GM12878 (cell line): ENCODE measurements around the gene PCSK1. TPM values are rescaled to one million over a fixed set of nuclear protein-coding genes. Genes with fewer than 3 reads are reported as not detected.

ENCODE experiments used
- ATAC-seq: fragments of 200-7000 bp; cut with Tn5 transposase; 3 replicates; pipeline ENCODE4 v1.9.1; 2020; ENCODE audit warnings: mild to moderate bottlenecking, moderate library complexity
- BruUV-seq: library from RNA; stranded (reverse); fragments of 400-500 nt; replicated peaks from 2 replicates; lab custom pipeline; 2021; lab: Mats Ljungman, UMichigan
- CTCF ChIA-PET: fragments of 300-600 bp; sonication (Branson Sonifier 250); formaldehyde crosslinking; extraction: SDS; loops from one replicate; lab custom pipeline; 2021; ENCODE audit warnings: inconsistent platforms; lab: Yijun Ruan, JAX
- POLR2A ChIA-PET: fragments of 350-600 bp; formaldehyde crosslinking; extraction: SDS; loops from one replicate; lab custom pipeline; 2021; ENCODE audit warnings: inconsistent platforms; lab: Charles Lee
- RAD21 ChIA-PET: fragments of 300-600 bp; sonication (Branson Sonifier 250); formaldehyde crosslinking; loops from one replicate; lab custom pipeline; 2023; ENCODE audit warnings: antibody characterized with exemption; ENCODE audit not compliant: unreplicated experiment; lab: Charles Lee
- SMC1A ChIA-PET: fragments of 300-600 bp; sonication (Branson Sonifier 250); formaldehyde crosslinking; loops from one replicate; lab custom pipeline; 2023; ENCODE audit not compliant: unreplicated experiment, uncharacterized antibody; lab: Charles Lee
- DNase-seq: peaks from one replicate; pipeline ENCODE4 v3.0.0-alpha.2; 2011; ENCODE audit warnings: low read depth, low spot score
- FAIRE-seq: peaks from 3 replicates; lab custom pipeline; 2011; peaks lifted over from hg19 to GRCh38; lab: Jason Lieb, UNC
- H2AFZ ChIP-seq: 2 replicates; pipeline ENCODE4 v1.6.0; 2011; ENCODE audit warnings: low read depth, low read length, control low read depth; ENCODE audit not compliant: control insufficient read depth
- H3K27ac ChIP-seq: 2 replicates; pipeline ENCODE4 v1.5.1; 2011; ENCODE audit warnings: control low read depth; ENCODE audit not compliant: control insufficient read depth, insufficient read depth
- H3K27me3 ChIP-seq, 2 experiments: replicated peaks in 1 of 2; 2 replicates each; pipeline versions ENCODE4 v1.6.0 to v1.6.1; 2011; ENCODE audit warnings: low read length in 1 of 2; ENCODE audit not compliant: control insufficient read depth in 2 of 2, insufficient read depth in 2 of 2
- H3K36me3 ChIP-seq, 2 experiments: 2 replicates each; pipeline ENCODE4 v1.5.1; 2011; ENCODE audit warnings: low read length in 1 of 2; ENCODE audit not compliant: control insufficient read depth in 2 of 2, insufficient read depth in 2 of 2
- H3K4me1 ChIP-seq: 2 replicates; pipeline ENCODE4 v1.6.1; 2011; ENCODE audit warnings: mild to moderate bottlenecking, low read length, moderate library complexity, mixed read lengths; ENCODE audit not compliant: control insufficient read depth, insufficient read depth
- H3K4me2 ChIP-seq: 2 replicates; pipeline ENCODE4 v1.6.0; 2011; ENCODE audit warnings: control low read depth; ENCODE audit not compliant: control insufficient read depth, insufficient read depth
- H3K4me3 ChIP-seq: fragments of 200-600 bp; sonication (generic); 2 replicates; pipeline ENCODE4 v1.5.1; 2016
- H3K79me2 ChIP-seq: 2 replicates; pipeline ENCODE4 v1.6.0; 2011; ENCODE audit warnings: low read length; ENCODE audit not compliant: control insufficient read depth, insufficient read depth
- H3K9ac ChIP-seq: 2 replicates; pipeline ENCODE4 v1.8.0; 2011; ENCODE audit warnings: low read length, control low read depth, mixed read lengths; ENCODE audit not compliant: control insufficient read depth, insufficient read depth
- H3K9me3 ChIP-seq: replicated peaks from 3 replicates; pipeline ENCODE4 v1.5.1; 2011; ENCODE audit warnings: mild to moderate bottlenecking, low read length; ENCODE audit not compliant: control insufficient read depth, insufficient read depth
- H4K20me1 ChIP-seq: 2 replicates; pipeline ENCODE4 v1.6.0; 2011; ENCODE audit not compliant: control insufficient read depth, insufficient read depth
- BRCA1 ChIP-seq: IDR thresholded peaks from 2 replicates; pipeline ENCODE4 v1.6.1; 2011; ENCODE audit warnings: low read depth, low read length, improper control_type of control experiment
- CEBPB ChIP-seq, 2 experiments: fragments of 150-350 bp in 1 of 2; IDR thresholded peaks; 2 replicates each; pipeline ENCODE4 v1.6.1; 2012 to 2014; ENCODE audit warnings: low read depth in 2 of 2, low read length in 2 of 2, borderline replicate concordance in 1 of 2, inconsistent platforms in 1 of 2
- CHD2 ChIP-seq: IDR thresholded peaks from 2 replicates; pipeline ENCODE4 v1.6.1; 2011; ENCODE audit warnings: low read depth, low read length, improper control_type of control experiment, borderline replicate concordance
- CHD4 ChIP-seq: fragments of 200-600 bp; sonication (generic); IDR thresholded peaks from 2 replicates; pipeline ENCODE4 v1.6.1; 2016; ENCODE audit warnings: mild to moderate bottlenecking
- ETV6 ChIP-seq, 2 experiments: fragments of 450-650 bp in 1 of 2; IDR thresholded peaks in 1 of 2; conservative IDR thresholded peaks in 1 of 2; 2 replicates each; pipeline ENCODE4 v1.6.1; 2014; ENCODE audit warnings: antibody characterized with exemption in 1 of 2, borderline replicate concordance in 1 of 2, low read depth in 1 of 2, mild to moderate bottlenecking in 1 of 2, moderate library complexity in 1 of 2
- HDAC2 ChIP-seq: fragments of 200-600 bp; sonication (generic); IDR thresholded peaks from 2 replicates; pipeline ENCODE4 v1.6.1; 2017
- MEF2A ChIP-seq: IDR thresholded peaks from 2 replicates; pipeline ENCODE4 v1.6.1; 2011; ENCODE audit warnings: low read depth, mild to moderate bottlenecking, low read length, moderate library complexity; ENCODE audit not compliant: insufficient read depth
- NR2F1 ChIP-seq: fragments of 450-650 bp; conservative IDR thresholded peaks from 2 replicates; pipeline ENCODE4 v1.6.1; 2017; ENCODE audit warnings: mild to moderate bottlenecking
- SP1 ChIP-seq: IDR thresholded peaks from one replicate; pipeline ENCODE4 v1.6.1; 2011; ENCODE audit warnings: low read depth, low read length
- YBX1 ChIP-seq: fragments of 450-650 bp; IDR thresholded peaks from 2 replicates; pipeline ENCODE4 v1.6.1; 2016; ENCODE audit warnings: antibody characterized with exemption
- YY1 ChIP-seq: IDR thresholded peaks from 2 replicates; pipeline ENCODE4 v1.6.1; 2011; ENCODE audit warnings: low read depth, mild to moderate bottlenecking, low read length
- WGBS: methylation state at CpG from one replicate; pipeline ENCODE4 v1.1.6; 2016; ENCODE audit warnings: low lambda C conversion rate; ENCODE audit not compliant: insufficient replicate concordance, insufficient coverage; ENCODE audit errors: missing lambda C conversion rate; 5-methylcytosine and 5-hydroxymethylcytosine counted together
- in situ Hi-C: fragments of 300-500 bp; cut with MboI; formaldehyde crosslinking; loops from 9 replicates; pipeline ENCODE4 v1.14.3; 2018; ENCODE audit warnings: mixed read lengths
- intact Hi-C: fragments of 100-400 bp; cut with micrococcal nuclease; formaldehyde crosslinking; loops from one replicate; pipeline ENCODE4 v1.14.2; 2022; ENCODE audit not compliant: unreplicated experiment
- polyA plus RNA-seq, 11 experiments: library from polyadenylated mRNA; depleted of rRNA in 4 of 11; unstranded in 6 of 11; stranded (reverse) in 5 of 11; fragments of >200 nt; fragmentation: Nextera tagmentation in 4 of 11; fragmentation: Illumina TruSeq in 1 of 11; extraction: Ambion mirVana in 4 of 11; extraction: Trizol in 1 of 11; gene quantifications; 1 replicate in 1 of 11; 2 replicates in 10 of 11; pipeline versions ENCODE4 v1.2.1 to v1.2.3, GENCODE V29; 2011 to 2016; ENCODE audit warnings: inconsistent platforms in 2 of 11, missing spikeins in 2 of 11, low read depth in 1 of 11
- total RNA-seq, 4 experiments: library from RNA; depleted of rRNA in 3 of 4; stranded (reverse); fragments of >200 nt in 3 of 4; fragmentation: Illumina TruSeq in 1 of 4; extraction: Trizol in 1 of 4; gene quantifications; 2 replicates each; pipeline versions ENCODE4 v1.2.1 to v1.2.3, GENCODE V29; 2013 to 2021
- TF ChIP-seq, protein P1 (sequence below): fragments of 450-650 bp; IDR thresholded peaks from 2 replicates; pipeline ENCODE4 v1.6.1; 2016; ENCODE audit warnings: mild to moderate bottlenecking
- TF ChIP-seq, protein P2 (sequence below): fragments of 450-650 bp; IDR thresholded peaks from 2 replicates; pipeline ENCODE4 v1.6.1; 2017; ENCODE audit warnings: mild to moderate bottlenecking, moderate library complexity
- TF ChIP-seq, protein P3 (sequence below): fragments of 450-650 bp; IDR thresholded peaks from 2 replicates; pipeline ENCODE4 v1.6.1; 2018; ENCODE audit warnings: mild to moderate bottlenecking, low read depth, moderate library complexity; ENCODE audit not compliant: partially characterized antibody
- TF ChIP-seq, protein P4 (sequence below): fragments of 150-350 bp; IDR thresholded peaks from 2 replicates; pipeline ENCODE4 v1.6.1; 2014; ENCODE audit warnings: mild to moderate bottlenecking, low read depth, low read length

Gene PCSK1
- total and polyA plus RNA-seq, 10 of the 15 experiments (the other 5 are each of a cell fraction or from before 2014, with no cell fraction given): 0.03 to 0.24 (median 0.07) TPM; not detected in 4

DNA sequence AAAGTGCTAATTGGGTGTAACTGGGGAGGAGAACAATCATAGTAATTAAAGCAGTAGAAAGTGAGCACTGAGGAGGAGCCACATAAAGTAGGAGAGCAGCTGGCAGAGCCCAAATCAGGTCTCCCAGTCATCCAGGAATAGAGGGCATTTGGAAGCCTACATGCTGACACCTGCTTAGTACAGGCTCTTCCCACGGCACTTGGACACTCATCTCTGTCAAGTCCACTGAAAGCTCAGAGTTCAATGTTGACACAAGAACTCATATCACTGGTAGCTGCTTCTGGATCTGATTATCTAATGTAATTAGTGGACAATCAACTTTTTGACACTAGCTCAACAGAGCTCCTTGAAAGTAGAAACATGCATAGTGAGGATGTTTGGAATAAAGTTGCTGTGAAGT is 45.9 kb upstream of the PCSK1 start:
- Histone ChIP-seq H3K4me3 (no peak overlapping the region), H3K27me3 (no peaks in the 10 kb centered on the region), H3K9me3 (no peaks in the 10 kb centered on the region), H3K79me2 (no peaks in the 10 kb centered on the region), H2AFZ (no peak overlapping the region), H3K27ac (no peak overlapping the region), H3K9ac (no peak overlapping the region), H3K4me2 (no peak overlapping the region), H3K4me1 (no peaks in the 10 kb centered on the region), H3K36me3 (no peaks in the 10 kb centered on the region), H4K20me1 (no peaks in the 10 kb centered on the region)
- ChIA-PET POLR2A (no interaction called here), CTCF (interaction anchor here (0.6 kb wide), 1 partner anchor 1029 kb away, joined by 3 read pairs; no protein-coding TSS in a partner anchor), RAD21 (no interaction called here), SMC1A (no interaction called here)
- FAIRE-seq: no peak
- DNase-seq: no peak
- intact Hi-C loops (no loop called here), in situ Hi-C loops (no loop called here)
- no TSS peak for BruUV-seq
- 23% methylated on average over 1 of the region's 1 CpG for WGBS
- no peak for ATAC-seq
- no peak for TF ChIP-seq CHD2
- TF ChIP-seq, protein P1, sequence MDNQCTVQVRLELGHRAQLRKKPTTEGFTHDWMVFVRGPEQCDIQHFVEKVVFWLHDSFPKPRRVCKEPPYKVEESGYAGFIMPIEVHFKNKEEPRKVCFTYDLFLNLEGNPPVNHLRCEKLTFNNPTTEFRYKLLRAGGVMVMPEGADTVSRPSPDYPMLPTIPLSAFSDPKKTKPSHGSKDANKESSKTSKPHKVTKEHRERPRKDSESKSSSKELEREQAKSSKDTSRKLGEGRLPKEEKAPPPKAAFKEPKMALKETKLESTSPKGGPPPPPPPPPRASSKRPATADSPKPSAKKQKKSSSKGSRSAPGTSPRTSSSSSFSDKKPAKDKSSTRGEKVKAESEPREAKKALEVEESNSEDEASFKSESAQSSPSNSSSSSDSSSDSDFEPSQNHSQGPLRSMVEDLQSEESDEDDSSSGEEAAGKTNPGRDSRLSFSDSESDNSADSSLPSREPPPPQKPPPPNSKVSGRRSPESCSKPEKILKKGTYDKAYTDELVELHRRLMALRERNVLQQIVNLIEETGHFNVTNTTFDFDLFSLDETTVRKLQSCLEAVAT: no peak
- no peak for TF ChIP-seq BRCA1
- TF ChIP-seq NR2F1: no peak
- no peak for TF ChIP-seq CEBPB (IDR thresholded peaks at IDR 0.05; ENCODE audit: borderline replicate concordance in 1 of 2, low read depth in 2 of 2, low read length in 2 of 2)
- TF ChIP-seq, protein P2, sequence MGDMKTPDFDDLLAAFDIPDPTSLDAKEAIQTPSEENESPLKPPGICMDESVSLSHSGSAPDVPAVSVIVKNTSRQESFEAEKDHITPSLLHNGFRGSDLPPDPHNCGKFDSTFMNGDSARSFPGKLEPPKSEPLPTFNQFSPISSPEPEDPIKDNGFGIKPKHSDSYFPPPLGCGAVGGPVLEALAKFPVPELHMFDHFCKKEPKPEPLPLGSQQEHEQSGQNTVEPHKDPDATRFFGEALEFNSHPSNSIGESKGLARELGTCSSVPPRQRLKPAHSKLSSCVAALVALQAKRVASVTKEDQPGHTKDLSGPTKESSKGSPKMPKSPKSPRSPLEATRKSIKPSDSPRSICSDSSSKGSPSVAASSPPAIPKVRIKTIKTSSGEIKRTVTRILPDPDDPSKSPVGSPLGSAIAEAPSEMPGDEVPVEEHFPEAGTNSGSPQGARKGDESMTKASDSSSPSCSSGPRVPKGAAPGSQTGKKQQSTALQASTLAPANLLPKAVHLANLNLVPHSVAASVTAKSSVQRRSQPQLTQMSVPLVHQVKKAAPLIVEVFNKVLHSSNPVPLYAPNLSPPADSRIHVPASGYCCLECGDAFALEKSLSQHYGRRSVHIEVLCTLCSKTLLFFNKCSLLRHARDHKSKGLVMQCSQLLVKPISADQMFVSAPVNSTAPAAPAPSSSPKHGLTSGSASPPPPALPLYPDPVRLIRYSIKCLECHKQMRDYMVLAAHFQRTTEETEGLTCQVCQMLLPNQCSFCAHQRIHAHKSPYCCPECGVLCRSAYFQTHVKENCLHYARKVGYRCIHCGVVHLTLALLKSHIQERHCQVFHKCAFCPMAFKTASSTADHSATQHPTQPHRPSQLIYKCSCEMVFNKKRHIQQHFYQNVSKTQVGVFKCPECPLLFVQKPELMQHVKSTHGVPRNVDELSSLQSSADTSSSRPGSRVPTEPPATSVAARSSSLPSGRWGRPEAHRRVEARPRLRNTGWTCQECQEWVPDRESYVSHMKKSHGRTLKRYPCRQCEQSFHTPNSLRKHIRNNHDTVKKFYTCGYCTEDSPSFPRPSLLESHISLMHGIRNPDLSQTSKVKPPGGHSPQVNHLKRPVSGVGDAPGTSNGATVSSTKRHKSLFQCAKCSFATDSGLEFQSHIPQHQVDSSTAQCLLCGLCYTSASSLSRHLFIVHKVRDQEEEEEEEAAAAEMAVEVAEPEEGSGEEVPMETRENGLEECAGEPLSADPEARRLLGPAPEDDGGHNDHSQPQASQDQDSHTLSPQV: no peak
- TF ChIP-seq YY1: no peak
- TF ChIP-seq, protein P3, sequence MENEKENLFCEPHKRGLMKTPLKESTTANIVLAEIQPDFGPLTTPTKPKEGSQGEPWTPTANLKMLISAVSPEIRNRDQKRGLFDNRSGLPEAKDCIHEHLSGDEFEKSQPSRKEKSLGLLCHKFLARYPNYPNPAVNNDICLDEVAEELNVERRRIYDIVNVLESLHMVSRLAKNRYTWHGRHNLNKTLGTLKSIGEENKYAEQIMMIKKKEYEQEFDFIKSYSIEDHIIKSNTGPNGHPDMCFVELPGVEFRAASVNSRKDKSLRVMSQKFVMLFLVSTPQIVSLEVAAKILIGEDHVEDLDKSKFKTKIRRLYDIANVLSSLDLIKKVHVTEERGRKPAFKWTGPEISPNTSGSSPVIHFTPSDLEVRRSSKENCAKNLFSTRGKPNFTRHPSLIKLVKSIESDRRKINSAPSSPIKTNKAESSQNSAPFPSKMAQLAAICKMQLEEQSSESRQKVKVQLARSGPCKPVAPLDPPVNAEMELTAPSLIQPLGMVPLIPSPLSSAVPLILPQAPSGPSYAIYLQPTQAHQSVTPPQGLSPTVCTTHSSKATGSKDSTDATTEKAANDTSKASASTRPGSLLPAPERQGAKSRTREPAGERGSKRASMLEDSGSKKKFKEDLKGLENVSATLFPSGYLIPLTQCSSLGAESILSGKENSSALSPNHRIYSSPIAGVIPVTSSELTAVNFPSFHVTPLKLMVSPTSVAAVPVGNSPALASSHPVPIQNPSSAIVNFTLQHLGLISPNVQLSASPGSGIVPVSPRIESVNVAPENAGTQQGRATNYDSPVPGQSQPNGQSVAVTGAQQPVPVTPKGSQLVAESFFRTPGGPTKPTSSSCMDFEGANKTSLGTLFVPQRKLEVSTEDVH: no peak
- no peak for TF ChIP-seq YBX1
- no peak for TF ChIP-seq MEF2A
- no peak for TF ChIP-seq CHD4
- no peak for TF ChIP-seq HDAC2
- TF ChIP-seq, protein P4, sequence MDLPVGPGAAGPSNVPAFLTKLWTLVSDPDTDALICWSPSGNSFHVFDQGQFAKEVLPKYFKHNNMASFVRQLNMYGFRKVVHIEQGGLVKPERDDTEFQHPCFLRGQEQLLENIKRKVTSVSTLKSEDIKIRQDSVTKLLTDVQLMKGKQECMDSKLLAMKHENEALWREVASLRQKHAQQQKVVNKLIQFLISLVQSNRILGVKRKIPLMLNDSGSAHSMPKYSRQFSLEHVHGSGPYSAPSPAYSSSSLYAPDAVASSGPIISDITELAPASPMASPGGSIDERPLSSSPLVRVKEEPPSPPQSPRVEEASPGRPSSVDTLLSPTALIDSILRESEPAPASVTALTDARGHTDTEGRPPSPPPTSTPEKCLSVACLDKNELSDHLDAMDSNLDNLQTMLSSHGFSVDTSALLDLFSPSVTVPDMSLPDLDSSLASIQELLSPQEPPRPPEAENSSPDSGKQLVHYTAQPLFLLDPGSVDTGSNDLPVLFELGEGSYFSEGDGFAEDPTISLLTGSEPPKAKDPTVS: no peak
- no peak for TF ChIP-seq SP1
- TF ChIP-seq ETV6 (conservative IDR thresholded peaks at IDR 0.05 in 1 of 2, IDR thresholded peaks at IDR 0.05 in 1 of 2; ENCODE audit: borderline replicate concordance in 1 of 2, low read depth in 1 of 2): no peak
